SK-N-SH treated with all-trans-retinoic acid at 6 μM for 48 hours (cell line): ENCODE results near the gene S100A2.

Source experiments
- ATAC-seq: fragments of 200-7000 bp; cut with Tn5 transposase; 3 replicates; pipeline ENCODE4 v1.9.1; 2020; ENCODE audit warnings: mild to moderate bottlenecking, moderate library complexity
- ARNTL ChIP-seq: fragments of 450-650 bp; formaldehyde crosslinking; IDR thresholded peaks from 2 replicates; pipeline ENCODE4 v1.5.0; 2020; ENCODE audit warnings: low read depth, mild to moderate bottlenecking, moderate library complexity, borderline replicate concordance
- BACH2 ChIP-seq: fragments of 250-450 bp; sonication (Bioruptor Pico); IDR thresholded peaks from 2 replicates; pipeline ENCODE4 v1.9.0; 2021; ENCODE audit warnings: mild to moderate bottlenecking, borderline replicate concordance
- CSDC2 ChIP-seq: fragments of 250-450 bp; sonication (Bioruptor Pico); IDR thresholded peaks from 2 replicates; pipeline ENCODE4 v1.5.0; 2020; ENCODE audit warnings: mild to moderate bottlenecking, moderate library complexity
- ESRRG ChIP-seq: fragments of 250-450 bp; sonication (Bioruptor Pico); IDR thresholded peaks from 2 replicates; pipeline ENCODE4 v1.6.1; 2021; ENCODE audit warnings: mild to moderate bottlenecking
- GLIS3 ChIP-seq: fragments of 250-450 bp; sonication (Bioruptor Pico); IDR thresholded peaks from 2 replicates; pipeline ENCODE4 v1.5.0; 2020; ENCODE audit warnings: mild to moderate bottlenecking, moderate library complexity
- ISL1 ChIP-seq: fragments of 250-450 bp; sonication (Bioruptor Pico); IDR thresholded peaks from 2 replicates; pipeline ENCODE4 v2.1.2; 2022; ENCODE audit warnings: mild to moderate bottlenecking, moderate library complexity
- OSR1 ChIP-seq: fragments of 250-450 bp; sonication (Bioruptor Pico); IDR thresholded peaks from 2 replicates; pipeline ENCODE4 v1.8.0; 2022; ENCODE audit warnings: moderate library complexity, mild to moderate bottlenecking, inconsistent platforms
- RARB ChIP-seq: fragments of 250-450 bp; sonication (Bioruptor Pico); IDR thresholded peaks from 2 replicates; pipeline ENCODE4 v1.8.0; 2021; ENCODE audit warnings: mild to moderate bottlenecking, moderate library complexity
- SNAI2 ChIP-seq: fragments of 250-450 bp; sonication (Bioruptor Pico); IDR thresholded peaks from 2 replicates; pipeline ENCODE4 v1.5.0; 2020; ENCODE audit warnings: mild to moderate bottlenecking, moderate library complexity
- TCF4 ChIP-seq: fragments of 250-450 bp; sonication (Bioruptor Pico); IDR thresholded peaks from 2 replicates; pipeline ENCODE4 v1.8.0; 2021; ENCODE audit warnings: mild to moderate bottlenecking, moderate library complexity, borderline replicate concordance
- TOX ChIP-seq: fragments of 250-450 bp; sonication (Bioruptor Pico); IDR thresholded peaks from 2 replicates; pipeline ENCODE4 v1.8.0; 2021; ENCODE audit warnings: mild to moderate bottlenecking, moderate library complexity, borderline replicate concordance
- ZC3H10 ChIP-seq: fragments of 250-450 bp; sonication (Bioruptor Pico); IDR thresholded peaks from 2 replicates; pipeline ENCODE4 v1.5.1; 2021; ENCODE audit warnings: mild to moderate bottlenecking, moderate library complexity
- ZFP30 ChIP-seq: fragments of 450-650 bp; formaldehyde crosslinking; IDR thresholded peaks from 2 replicates; pipeline ENCODE4 v1.5.0; 2022; ENCODE audit warnings: mild to moderate bottlenecking, moderate library complexity
- ZNF70 ChIP-seq: fragments of 450-650 bp; formaldehyde crosslinking; IDR thresholded peaks from 2 replicates; pipeline ENCODE4 v1.5.0; 2020; ENCODE audit warnings: mild to moderate bottlenecking, moderate library complexity
- ZNF8 ChIP-seq: fragments of 450-650 bp; formaldehyde crosslinking; IDR thresholded peaks from 2 replicates; pipeline ENCODE4 v1.5.0; 2020; ENCODE audit warnings: mild to moderate bottlenecking, moderate library complexity
- TF ChIP-seq, protein P1 (sequence below): fragments of 250-450 bp; sonication (Bioruptor Pico); IDR thresholded peaks from 2 replicates; pipeline ENCODE4 v1.8.0; 2021; ENCODE audit warnings: low read depth, mild to moderate bottlenecking, moderate library complexity, borderline replicate concordance
- TF ChIP-seq, protein P2 (sequence below): fragments of 250-450 bp; sonication (Bioruptor Pico); IDR thresholded peaks from 2 replicates; pipeline ENCODE4 v1.5.0; 2020; ENCODE audit warnings: mild to moderate bottlenecking, moderate library complexity
- TF ChIP-seq, protein P3 (sequence below): fragments of 250-450 bp; sonication (Bioruptor Pico); IDR thresholded peaks from 2 replicates; pipeline ENCODE4 v1.5.1; 2020; ENCODE audit warnings: low read depth, mild to moderate bottlenecking, moderate library complexity
- TF ChIP-seq, protein P4 (sequence below): fragments of 250-450 bp; sonication (Bioruptor Pico); IDR thresholded peaks from 2 replicates; pipeline ENCODE4 v1.8.0; 2020; ENCODE audit warnings: mild to moderate bottlenecking, moderate library complexity, borderline replicate concordance
- TF ChIP-seq, protein P5 (sequence below): fragments of 250-450 bp; sonication (Bioruptor Pico); IDR thresholded peaks from 2 replicates; pipeline ENCODE4 v1.5.1; 2021; ENCODE audit warnings: mild to moderate bottlenecking, moderate library complexity

The S100A2 gene

DNA sequence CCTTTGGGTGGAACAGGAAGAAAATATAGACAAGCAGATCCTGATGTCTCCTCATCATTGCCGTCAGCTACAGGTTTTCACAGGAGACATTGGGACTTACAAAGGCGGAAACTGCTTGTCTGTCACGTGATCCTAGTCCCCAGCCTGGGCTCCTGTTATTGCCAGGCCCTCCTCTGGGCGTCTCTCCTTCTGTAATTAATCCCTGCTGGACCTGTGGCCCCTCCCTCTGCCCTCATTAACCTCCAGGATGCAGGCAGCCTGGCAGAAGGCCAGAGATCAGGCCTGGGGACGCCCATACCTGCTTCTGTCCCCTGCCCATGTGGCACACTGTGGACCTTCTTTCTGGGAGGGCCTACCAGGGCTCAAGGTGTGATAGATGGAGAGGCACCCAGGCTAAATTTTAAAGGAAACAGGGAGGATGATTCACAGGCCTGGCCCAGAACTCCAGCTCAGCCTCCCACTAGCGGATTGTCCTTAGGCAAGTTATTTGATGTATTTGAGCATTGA, 27.3 kb downstream of the S100A2 start:
- no peak for ATAC-seq
- TF ChIP-seq, protein P1, sequence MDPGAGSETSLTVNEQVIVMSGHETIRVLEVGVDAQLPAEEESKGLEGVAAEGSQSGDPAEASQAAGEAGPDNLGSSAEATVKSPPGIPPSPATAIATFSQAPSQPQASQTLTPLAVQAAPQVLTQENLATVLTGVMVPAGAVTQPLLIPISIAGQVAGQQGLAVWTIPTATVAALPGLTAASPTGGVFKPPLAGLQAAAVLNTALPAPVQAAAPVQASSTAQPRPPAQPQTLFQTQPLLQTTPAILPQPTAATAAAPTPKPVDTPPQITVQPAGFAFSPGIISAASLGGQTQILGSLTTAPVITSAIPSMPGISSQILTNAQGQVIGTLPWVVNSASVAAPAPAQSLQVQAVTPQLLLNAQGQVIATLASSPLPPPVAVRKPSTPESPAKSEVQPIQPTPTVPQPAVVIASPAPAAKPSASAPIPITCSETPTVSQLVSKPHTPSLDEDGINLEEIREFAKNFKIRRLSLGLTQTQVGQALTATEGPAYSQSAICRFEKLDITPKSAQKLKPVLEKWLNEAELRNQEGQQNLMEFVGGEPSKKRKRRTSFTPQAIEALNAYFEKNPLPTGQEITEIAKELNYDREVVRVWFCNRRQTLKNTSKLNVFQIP = no peak
- TF ChIP-seq, protein P2, sequence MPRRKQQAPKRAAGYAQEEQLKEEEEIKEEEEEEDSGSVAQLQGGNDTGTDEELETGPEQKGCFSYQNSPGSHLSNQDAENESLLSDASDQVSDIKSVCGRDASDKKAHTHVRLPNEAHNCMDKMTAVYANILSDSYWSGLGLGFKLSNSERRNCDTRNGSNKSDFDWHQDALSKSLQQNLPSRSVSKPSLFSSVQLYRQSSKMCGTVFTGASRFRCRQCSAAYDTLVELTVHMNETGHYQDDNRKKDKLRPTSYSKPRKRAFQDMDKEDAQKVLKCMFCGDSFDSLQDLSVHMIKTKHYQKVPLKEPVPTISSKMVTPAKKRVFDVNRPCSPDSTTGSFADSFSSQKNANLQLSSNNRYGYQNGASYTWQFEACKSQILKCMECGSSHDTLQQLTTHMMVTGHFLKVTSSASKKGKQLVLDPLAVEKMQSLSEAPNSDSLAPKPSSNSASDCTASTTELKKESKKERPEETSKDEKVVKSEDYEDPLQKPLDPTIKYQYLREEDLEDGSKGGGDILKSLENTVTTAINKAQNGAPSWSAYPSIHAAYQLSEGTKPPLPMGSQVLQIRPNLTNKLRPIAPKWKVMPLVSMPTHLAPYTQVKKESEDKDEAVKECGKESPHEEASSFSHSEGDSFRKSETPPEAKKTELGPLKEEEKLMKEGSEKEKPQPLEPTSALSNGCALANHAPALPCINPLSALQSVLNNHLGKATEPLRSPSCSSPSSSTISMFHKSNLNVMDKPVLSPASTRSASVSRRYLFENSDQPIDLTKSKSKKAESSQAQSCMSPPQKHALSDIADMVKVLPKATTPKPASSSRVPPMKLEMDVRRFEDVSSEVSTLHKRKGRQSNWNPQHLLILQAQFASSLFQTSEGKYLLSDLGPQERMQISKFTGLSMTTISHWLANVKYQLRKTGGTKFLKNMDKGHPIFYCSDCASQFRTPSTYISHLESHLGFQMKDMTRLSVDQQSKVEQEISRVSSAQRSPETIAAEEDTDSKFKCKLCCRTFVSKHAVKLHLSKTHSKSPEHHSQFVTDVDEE (CRISPR knock-in tag) = no peak
- TF ChIP-seq GLIS3 (CRISPR knock-in tag) (no peak), ZNF70 (no peak), SNAI2 (no peak), TCF4 (CRISPR knock-in tag) (no peak), OSR1 (CRISPR knock-in tag) (no peak), ESRRG (CRISPR knock-in tag) (no peak)
- TF ChIP-seq, protein P3, sequence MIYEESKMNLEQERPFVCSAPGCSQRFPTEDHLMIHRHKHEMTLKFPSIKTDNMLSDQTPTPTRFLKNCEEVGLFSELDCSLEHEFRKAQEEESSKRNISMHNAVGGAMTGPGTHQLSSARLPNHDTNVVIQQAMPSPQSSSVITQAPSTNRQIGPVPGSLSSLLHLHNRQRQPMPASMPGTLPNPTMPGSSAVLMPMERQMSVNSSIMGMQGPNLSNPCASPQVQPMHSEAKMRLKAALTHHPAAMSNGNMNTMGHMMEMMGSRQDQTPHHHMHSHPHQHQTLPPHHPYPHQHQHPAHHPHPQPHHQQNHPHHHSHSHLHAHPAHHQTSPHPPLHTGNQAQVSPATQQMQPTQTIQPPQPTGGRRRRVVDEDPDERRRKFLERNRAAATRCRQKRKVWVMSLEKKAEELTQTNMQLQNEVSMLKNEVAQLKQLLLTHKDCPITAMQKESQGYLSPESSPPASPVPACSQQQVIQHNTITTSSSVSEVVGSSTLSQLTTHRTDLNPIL (CRISPR knock-in tag) = no peak

DNA sequence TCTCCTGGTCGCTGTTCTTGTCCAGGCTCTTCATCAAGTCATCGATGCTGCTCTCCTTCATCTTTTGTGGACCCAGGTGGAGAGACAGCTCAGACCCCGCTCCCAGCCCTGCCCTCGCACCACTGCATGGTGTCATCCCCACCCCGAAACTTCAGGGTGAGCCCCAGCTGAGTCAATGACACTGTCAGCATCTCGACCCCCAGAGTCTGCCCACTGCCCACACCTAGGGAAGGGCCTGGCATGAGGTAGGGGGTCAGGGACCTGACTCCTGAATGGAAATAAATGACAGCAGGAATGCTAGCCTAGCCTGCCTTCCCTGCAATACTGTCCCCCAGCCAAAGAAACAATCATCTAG, 28.3 kb downstream of the S100A2 start:
- TF ChIP-seq, protein P2 (CRISPR knock-in tag) = no peak
- TF ChIP-seq ZC3H10 (CRISPR knock-in tag) (no peak), OSR1 (CRISPR knock-in tag) (no peak), GLIS3 (CRISPR knock-in tag) (no peak), ZNF70 (no peak), TOX (no peak), RARB (CRISPR knock-in tag) (no peak), ISL1 (CRISPR knock-in tag) (no peak)
- ATAC-seq = no peak

DNA sequence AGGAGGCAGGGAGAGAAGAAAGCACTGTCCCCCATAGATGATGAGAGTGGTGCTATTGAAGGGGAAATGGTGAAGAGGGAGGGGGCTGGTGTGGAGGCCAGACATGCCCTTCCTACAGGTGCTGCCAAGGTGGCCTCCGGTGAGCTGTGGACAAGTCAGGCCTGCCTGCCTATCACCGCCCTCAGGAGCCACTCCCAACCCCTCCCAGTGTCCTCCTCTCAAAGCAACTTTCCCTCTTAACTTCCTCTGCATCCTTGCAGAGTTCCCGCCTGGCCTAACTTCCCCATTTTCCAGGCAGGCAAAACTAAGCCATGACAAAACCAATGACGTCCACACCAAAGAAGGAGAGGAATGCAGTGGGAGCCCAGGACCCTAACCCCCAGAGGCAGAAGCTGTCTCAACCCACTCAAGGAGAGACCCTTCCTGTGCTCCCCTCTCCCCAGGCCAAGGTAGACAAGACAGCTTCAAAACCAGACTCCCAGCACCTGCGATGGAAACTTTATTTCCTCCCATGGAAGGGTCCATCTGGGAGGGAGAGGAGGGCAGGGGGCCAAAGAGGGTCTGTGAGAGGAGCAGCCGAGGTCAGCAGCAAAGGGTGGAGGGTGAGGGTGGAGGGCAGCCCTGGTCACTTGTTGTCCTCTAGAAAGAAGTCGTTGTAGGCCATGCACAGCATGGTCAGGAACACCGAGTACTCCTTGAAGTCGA, 28.8 kb downstream of the S100A2 start:
- ATAC-seq = no peak
- TF ChIP-seq ZC3H10 (CRISPR knock-in tag) = no peak
- TF ChIP-seq RARB (CRISPR knock-in tag) = no peak
- no peak for TF ChIP-seq CSDC2 (CRISPR knock-in tag)
- TF ChIP-seq, protein P4, sequence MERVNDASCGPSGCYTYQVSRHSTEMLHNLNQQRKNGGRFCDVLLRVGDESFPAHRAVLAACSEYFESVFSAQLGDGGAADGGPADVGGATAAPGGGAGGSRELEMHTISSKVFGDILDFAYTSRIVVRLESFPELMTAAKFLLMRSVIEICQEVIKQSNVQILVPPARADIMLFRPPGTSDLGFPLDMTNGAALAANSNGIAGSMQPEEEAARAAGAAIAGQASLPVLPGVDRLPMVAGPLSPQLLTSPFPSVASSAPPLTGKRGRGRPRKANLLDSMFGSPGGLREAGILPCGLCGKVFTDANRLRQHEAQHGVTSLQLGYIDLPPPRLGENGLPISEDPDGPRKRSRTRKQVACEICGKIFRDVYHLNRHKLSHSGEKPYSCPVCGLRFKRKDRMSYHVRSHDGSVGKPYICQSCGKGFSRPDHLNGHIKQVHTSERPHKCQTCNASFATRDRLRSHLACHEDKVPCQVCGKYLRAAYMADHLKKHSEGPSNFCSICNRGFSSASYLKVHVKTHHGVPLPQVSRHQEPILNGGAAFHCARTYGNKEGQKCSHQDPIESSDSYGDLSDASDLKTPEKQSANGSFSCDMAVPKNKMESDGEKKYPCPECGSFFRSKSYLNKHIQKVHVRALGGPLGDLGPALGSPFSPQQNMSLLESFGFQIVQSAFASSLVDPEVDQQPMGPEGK (CRISPR knock-in tag) = no peak
- TF ChIP-seq, protein P5, sequence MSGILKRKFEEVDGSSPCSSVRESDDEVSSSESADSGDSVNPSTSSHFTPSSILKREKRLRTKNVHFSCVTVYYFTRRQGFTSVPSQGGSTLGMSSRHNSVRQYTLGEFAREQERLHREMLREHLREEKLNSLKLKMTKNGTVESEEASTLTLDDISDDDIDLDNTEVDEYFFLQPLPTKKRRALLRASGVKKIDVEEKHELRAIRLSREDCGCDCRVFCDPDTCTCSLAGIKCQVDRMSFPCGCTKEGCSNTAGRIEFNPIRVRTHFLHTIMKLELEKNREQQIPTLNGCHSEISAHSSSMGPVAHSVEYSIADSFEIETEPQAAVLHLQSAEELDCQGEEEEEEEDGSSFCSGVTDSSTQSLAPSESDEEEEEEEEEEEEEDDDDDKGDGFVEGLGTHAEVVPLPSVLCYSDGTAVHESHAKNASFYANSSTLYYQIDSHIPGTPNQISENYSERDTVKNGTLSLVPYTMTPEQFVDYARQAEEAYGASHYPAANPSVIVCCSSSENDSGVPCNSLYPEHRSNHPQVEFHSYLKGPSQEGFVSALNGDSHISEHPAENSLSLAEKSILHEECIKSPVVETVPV = no peak
- TF ChIP-seq, protein P3 (CRISPR knock-in tag) = no peak
- no peak for TF ChIP-seq TCF4 (CRISPR knock-in tag)
- TF ChIP-seq ZFP30 (CRISPR knock-in tag) = no peak
- no peak for TF ChIP-seq SNAI2
- no peak for TF ChIP-seq ISL1 (CRISPR knock-in tag)
- no peak for TF ChIP-seq ZNF8 (CRISPR knock-in tag)
- no peak for TF ChIP-seq BACH2
- no peak for TF ChIP-seq ARNTL (CRISPR knock-in tag)
- TF ChIP-seq, protein P2 (CRISPR knock-in tag) = no peak
